ENCODE measurements around the gene NSDHL. TPM values are rescaled to one million over a fixed set of nuclear protein-coding genes. Genes with fewer than 3 reads are reported as not detected.

NSDHL gene
- total RNA-seq, 1 experiment from 2014 or later = 31.6 TPM

DNA sequence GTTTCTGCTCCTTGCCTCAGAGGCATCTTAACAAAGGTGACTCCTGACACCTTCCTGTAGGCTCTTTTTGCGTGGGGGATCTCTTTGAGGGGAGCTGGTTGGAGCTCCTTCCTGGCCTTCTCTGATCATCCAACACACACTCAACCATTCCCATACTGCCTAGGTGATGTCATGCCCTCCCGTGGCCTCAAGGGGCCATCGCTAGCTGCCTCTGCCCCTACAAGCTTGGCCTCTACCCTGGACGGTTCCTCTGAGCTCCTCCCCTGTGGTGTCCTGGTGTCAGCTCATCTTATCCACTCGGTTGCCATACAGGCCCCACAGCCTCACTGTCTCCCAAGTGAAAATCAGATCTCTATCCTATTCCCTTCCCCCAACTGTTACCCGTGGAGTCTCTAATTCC is 53.3 kb downstream of the NSDHL start:
- Histone ChIP-seq H3K79me2 (ENCODE audit: insufficient read depth, low read length) (no peaks in the 10 kb centered on the region), H4K8ac (replicated peaks; ENCODE audit: insufficient read length, low read depth, low read length) (no peak overlapping the region), H3K9ac (ENCODE audit: extremely low read depth, insufficient read length, low read length) (no peak overlapping the region), H4K5ac (ENCODE audit: insufficient read length, low read depth, low read length) (no peak overlapping the region), H4K20me1 (ENCODE audit: control insufficient read depth, insufficient read depth, insufficient read length) (no peaks in the 10 kb centered on the region), H4K91ac (ENCODE audit: insufficient read length, low read depth, low read length) (no peak overlapping the region), H3K27ac (ENCODE audit: insufficient read length, low read depth, low read length) (no peak overlapping the region), H3K4ac (ENCODE audit: low read depth, low read length) (no peak overlapping the region), H2BK12ac (ENCODE audit: insufficient read length, low read depth, low read length) (no peak overlapping the region), H2AFZ (ENCODE audit: low read length) (no peak overlapping the region), H2AK5ac (ENCODE audit: insufficient read length, low read length) (no peak overlapping the region), H2BK120ac (ENCODE audit: low read depth, low read length, poor library complexity, severe bottlenecking) (no peak overlapping the region), H3K79me1 (ENCODE audit: insufficient read depth, low read depth, low read length, poor library complexity, severe bottlenecking) (no peaks in the 10 kb centered on the region), H2BK20ac (ENCODE audit: low read depth, low read length, poor library complexity, severe bottlenecking) (no peak overlapping the region), H3K56ac (ENCODE audit: insufficient read length, low read depth, low read length) (no peak overlapping the region), H3K27me3 (ENCODE audit: insufficient read depth, low read length) (no peaks in the 10 kb centered on the region), H3K18ac (ENCODE audit: insufficient read length, low read depth, low read length) (no peak overlapping the region), H3K4me2 (ENCODE audit: insufficient read depth, insufficient read length, low read length) (no peak overlapping the region), H3K14ac (ENCODE audit: insufficient read depth, low read length) (no peak overlapping the region), H3K9me3 (ENCODE audit: control insufficient read depth, low read depth, low read length) (peaks cover 44% of the 10 kb centered on the region), H2BK15ac (ENCODE audit: low read depth, low read length) (no peak overlapping the region), H3K23me2 (ENCODE audit: insufficient read length, low read depth, low read length, poor library complexity, severe bottlenecking) (no peaks in the 10 kb centered on the region), H3K23ac (ENCODE audit: insufficient read length, low read depth, low read length) (no peak overlapping the region), H2BK5ac (ENCODE audit: insufficient read length, low read length) (no peak overlapping the region), H3T11ph (ENCODE audit: low read length) (no peak overlapping the region), H3K4me1 (ENCODE audit: insufficient read depth, low read length) (no peaks in the 10 kb centered on the region; the same call in 1 of the 2 replicates)
- DNase-seq = peak; percentile 50
- no peak overlapping the region for H3K4me3 Mint-ChIP-seq
- peaks cover 66 to 80% of the 10 kb centered on the region in 2 experiments for H3K9me3 Mint-ChIP-seq
- WGBS (ENCODE audit: extremely low coverage, insufficient read length, low lambda C conversion rate) = no CpG with 5 or more reads among the region's 6 CpGs
- no peak overlapping the region for H3K27ac Mint-ChIP-seq
- H3K4me1 Mint-ChIP-seq = peaks cover 16% of the 10 kb centered on the region in 2 experiments
- peaks cover 29% of the 10 kb centered on the region for H3K27me3 Mint-ChIP-seq (ENCODE audit: low read depth)
- TF ChIP-seq, protein P1, sequence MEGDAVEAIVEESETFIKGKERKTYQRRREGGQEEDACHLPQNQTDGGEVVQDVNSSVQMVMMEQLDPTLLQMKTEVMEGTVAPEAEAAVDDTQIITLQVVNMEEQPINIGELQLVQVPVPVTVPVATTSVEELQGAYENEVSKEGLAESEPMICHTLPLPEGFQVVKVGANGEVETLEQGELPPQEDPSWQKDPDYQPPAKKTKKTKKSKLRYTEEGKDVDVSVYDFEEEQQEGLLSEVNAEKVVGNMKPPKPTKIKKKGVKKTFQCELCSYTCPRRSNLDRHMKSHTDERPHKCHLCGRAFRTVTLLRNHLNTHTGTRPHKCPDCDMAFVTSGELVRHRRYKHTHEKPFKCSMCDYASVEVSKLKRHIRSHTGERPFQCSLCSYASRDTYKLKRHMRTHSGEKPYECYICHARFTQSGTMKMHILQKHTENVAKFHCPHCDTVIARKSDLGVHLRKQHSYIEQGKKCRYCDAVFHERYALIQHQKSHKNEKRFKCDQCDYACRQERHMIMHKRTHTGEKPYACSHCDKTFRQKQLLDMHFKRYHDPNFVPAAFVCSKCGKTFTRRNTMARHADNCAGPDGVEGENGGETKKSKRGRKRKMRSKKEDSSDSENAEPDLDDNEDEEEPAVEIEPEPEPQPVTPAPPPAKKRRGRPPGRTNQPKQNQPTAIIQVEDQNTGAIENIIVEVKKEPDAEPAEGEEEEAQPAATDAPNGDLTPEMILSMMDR (conservative IDR thresholded peaks at IDR 0.05) = peak; percentile 30; the same call in 2 of the 3 replicates
- H3K36me3 Mint-ChIP-seq (ENCODE audit: insufficient read depth in 1 of 3, low read depth in 3 of 3) = peaks cover 0 to 9% (median 0%) of the 10 kb centered on the region in 3 experiments; a peak in 3 of 7 replicates

Data from H9 (cell line).